ENCODE measurements around the gene SLC45A1.

GRCh38 chr1:8384577-8384976 is 66.7 kb downstream of the SLC45A1 start:
- TF ChIP-seq CTCF (IDR thresholded peaks at IDR 0.05) (no peak), POLR2A (IDR thresholded peaks at IDR 0.05) (no peak), EP300 (IDR thresholded peaks at IDR 0.05) (no peak)

All from upper lobe of left lung (tissue), 4 donors.